C4-2B (cell line): ENCODE results near the gene CX3CR1.

Source experiments
- ZFX ChIP-seq: fragments of 450-650 bp; IDR thresholded peaks from 2 replicates; pipeline ENCODE4 v1.6.1; 2017
- TF ChIP-seq, protein P1 (sequence below): fragments of 450-650 bp; conservative IDR thresholded peaks from 2 replicates; pipeline ENCODE4 v1.5.1; 2017; ENCODE audit warnings: mild to moderate bottlenecking

GRCh38 chr3:39264053-39264452 is 15.8 kb downstream of the CX3CR1 start:
- TF ChIP-seq, protein P1, sequence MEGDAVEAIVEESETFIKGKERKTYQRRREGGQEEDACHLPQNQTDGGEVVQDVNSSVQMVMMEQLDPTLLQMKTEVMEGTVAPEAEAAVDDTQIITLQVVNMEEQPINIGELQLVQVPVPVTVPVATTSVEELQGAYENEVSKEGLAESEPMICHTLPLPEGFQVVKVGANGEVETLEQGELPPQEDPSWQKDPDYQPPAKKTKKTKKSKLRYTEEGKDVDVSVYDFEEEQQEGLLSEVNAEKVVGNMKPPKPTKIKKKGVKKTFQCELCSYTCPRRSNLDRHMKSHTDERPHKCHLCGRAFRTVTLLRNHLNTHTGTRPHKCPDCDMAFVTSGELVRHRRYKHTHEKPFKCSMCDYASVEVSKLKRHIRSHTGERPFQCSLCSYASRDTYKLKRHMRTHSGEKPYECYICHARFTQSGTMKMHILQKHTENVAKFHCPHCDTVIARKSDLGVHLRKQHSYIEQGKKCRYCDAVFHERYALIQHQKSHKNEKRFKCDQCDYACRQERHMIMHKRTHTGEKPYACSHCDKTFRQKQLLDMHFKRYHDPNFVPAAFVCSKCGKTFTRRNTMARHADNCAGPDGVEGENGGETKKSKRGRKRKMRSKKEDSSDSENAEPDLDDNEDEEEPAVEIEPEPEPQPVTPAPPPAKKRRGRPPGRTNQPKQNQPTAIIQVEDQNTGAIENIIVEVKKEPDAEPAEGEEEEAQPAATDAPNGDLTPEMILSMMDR, result no peak
- no peak for TF ChIP-seq ZFX
